H1 (cell line): Measurements from ENCODE around the gene JOSD2. TPM values are rescaled to one million over a fixed set of nuclear protein-coding genes. Genes with fewer than 3 reads are reported as not detected.

Experiments used
- CTCF ChIA-PET: fragments of 300-600 bp; sonication (Branson Sonifier 250); formaldehyde crosslinking; loops from one replicate; lab custom pipeline; 2021; ENCODE audit not compliant: partially characterized antibody; lab: Charles Lee
- POLR2A ChIA-PET: fragments of 300-600 bp; sonication (Branson Sonifier 250); formaldehyde crosslinking; loops from one replicate; lab custom pipeline; 2021; ENCODE audit warnings: inconsistent platforms; ENCODE audit not compliant: partially characterized antibody; lab: Charles Lee
- DNase-seq, 2 experiments: peaks; one replicate each; pipeline versions ENCODE4 v3.0.0 to v3.0.0-alpha.2; 2010 to 2022; ENCODE audit warnings: low spot score in 2 of 2, low read depth in 1 of 2, mixed read lengths in 1 of 2
- FAIRE-seq: peaks from 2 replicates; lab custom pipeline; 2011; peaks lifted over from hg19 to GRCh38; lab: Jason Lieb, UNC
- H2AFZ ChIP-seq: 2 replicates; pipeline ENCODE4 v1.8.1; 2012; ENCODE audit warnings: low read length, inconsistent platforms
- H2AK5ac ChIP-seq: 2 replicates; pipeline ENCODE4 v1.6.1; 2013; ENCODE audit warnings: low read depth, low read length
- H2BK120ac ChIP-seq: replicated peaks from 2 replicates; pipeline ENCODE3; 2013; ENCODE audit warnings: low read depth, low read length, inconsistent platforms
- H2BK12ac ChIP-seq: 2 replicates; pipeline ENCODE4 v1.6.1; 2013; ENCODE audit warnings: low read depth, low read length
- H2BK15ac ChIP-seq: 2 replicates; pipeline ENCODE4 v1.6.1; 2013; ENCODE audit warnings: low read length
- H2BK20ac ChIP-seq: 2 replicates; pipeline ENCODE4 v1.6.1; 2013; ENCODE audit warnings: low read length
- H2BK5ac ChIP-seq: 2 replicates; pipeline ENCODE4 v1.6.1; 2013; ENCODE audit warnings: low read depth, low read length
- H3K14ac ChIP-seq: 2 replicates; pipeline ENCODE4 v1.6.1; 2013; ENCODE audit warnings: inconsistent platforms; ENCODE audit not compliant: insufficient read length
- H3K18ac ChIP-seq: 2 replicates; pipeline ENCODE4 v1.6.1; 2013; ENCODE audit warnings: low read length; ENCODE audit errors: extremely low read depth
- H3K23ac ChIP-seq: 2 replicates; pipeline ENCODE4 v1.6.1; 2013; ENCODE audit warnings: inconsistent platforms; ENCODE audit not compliant: insufficient read length
- H3K23me2 ChIP-seq: 2 replicates; pipeline ENCODE4 v1.6.1; 2013; ENCODE audit warnings: low read depth, low read length
- H3K27ac ChIP-seq: 2 replicates; pipeline ENCODE4 v1.6.1; 2011; ENCODE audit warnings: low read depth, low read length, inconsistent platforms
- H3K27me3 ChIP-seq, 4 experiments: replicated peaks in 1 of 4; 1 replicate in 1 of 4; 2 replicates in 3 of 4; pipeline versions ENCODE4 v1.6.1 to v1.8.1; 2011 to 2013; ENCODE audit warnings: low read length in 3 of 4, mild to moderate bottlenecking in 3 of 4, inconsistent platforms in 2 of 4, mixed read lengths in 2 of 4, moderate library complexity in 1 of 4; ENCODE audit not compliant: control insufficient read depth in 3 of 4, insufficient read depth in 3 of 4; ENCODE audit errors: extremely low read depth in 1 of 4
- H3K36me3 ChIP-seq, 4 experiments: 2 replicates each; pipeline versions ENCODE4 v1.6.1 to v1.8.1; 2011 to 2013; ENCODE audit warnings: mild to moderate bottlenecking in 4 of 4, low read length in 3 of 4, moderate library complexity in 2 of 4, control low read depth in 1 of 4, inconsistent platforms in 1 of 4; ENCODE audit not compliant: insufficient read depth in 4 of 4, control insufficient read depth in 2 of 4
- H3K4ac ChIP-seq: replicated peaks from 2 replicates; pipeline ENCODE3; 2013; ENCODE audit warnings: low read length, low read depth, mixed read lengths, inconsistent platforms; ENCODE audit not compliant: insufficient read length
- H3K4me1 ChIP-seq, 4 experiments: replicated peaks in 1 of 4; 1 replicate in 1 of 4; 2 replicates in 3 of 4; pipeline versions ENCODE4 v1.6.1 to v1.8.1; 2011 to 2013; ENCODE audit warnings: low read length in 3 of 4, inconsistent platforms in 2 of 4, mixed read lengths in 1 of 4; ENCODE audit not compliant: insufficient read depth in 4 of 4, control insufficient read depth in 3 of 4
- H3K4me2 ChIP-seq, 2 experiments: 2 replicates each; pipeline versions ENCODE4 v1.6.1 to v1.8.1; 2011 to 2013; ENCODE audit warnings: low read depth in 2 of 2, low read length in 2 of 2, control low read depth in 1 of 2, inconsistent platforms in 1 of 2, mild to moderate bottlenecking in 1 of 2; ENCODE audit not compliant: insufficient read depth in 1 of 2
- H3K4me3 ChIP-seq, 4 experiments: fragments of 200-600, 300-600 bp in 1 of 4; sonication (generic), shearing (Covaris generic), sonication (Bioruptor Twin) in 1 of 4; 2 replicates each; pipeline versions ENCODE4 v1.5.1 to v1.8.1; 2011 to 2016; ENCODE audit warnings: low read length in 4 of 4, low read depth in 3 of 4, control low read depth in 2 of 4, inconsistent platforms in 2 of 4, mild to moderate bottlenecking in 2 of 4, mixed read lengths in 1 of 4, moderate library complexity in 1 of 4; ENCODE audit not compliant: insufficient read depth in 2 of 4; ENCODE audit errors: extremely low read depth in 1 of 4
- H3K56ac ChIP-seq: replicated peaks from 2 replicates; pipeline ENCODE3; 2013; ENCODE audit warnings: low read depth, mild to moderate bottlenecking, mixed read lengths, low read length, inconsistent platforms; ENCODE audit not compliant: insufficient read length
- H3K79me1 ChIP-seq: 2 replicates; pipeline ENCODE4 v1.6.1; 2013; ENCODE audit warnings: low read depth, low read length, control low read depth
- H3K79me2 ChIP-seq, 2 experiments: 2 replicates each; pipeline versions ENCODE4 v1.6.1 to v1.8.1; 2012 to 2013; ENCODE audit warnings: low read length in 2 of 2, mild to moderate bottlenecking in 2 of 2, inconsistent platforms in 1 of 2; ENCODE audit not compliant: insufficient read depth in 2 of 2, control insufficient read depth in 1 of 2
- H3K9ac ChIP-seq, 4 experiments: replicated peaks in 1 of 4; 1 replicate in 1 of 4; 2 replicates in 3 of 4; pipeline versions ENCODE4 v1.6.1 to v1.8.1; 2011 to 2013; ENCODE audit warnings: low read depth in 3 of 4, low read length in 3 of 4, control low read depth in 2 of 4, mild to moderate bottlenecking in 2 of 4, moderate library complexity in 2 of 4, inconsistent platforms in 1 of 4; ENCODE audit errors: extremely low read depth in 1 of 4
- H3K9me3 ChIP-seq, 2 experiments: 2 replicates each; pipeline versions ENCODE4 v1.6.1 to v1.8.1; 2012 to 2013; ENCODE audit warnings: mild to moderate bottlenecking in 2 of 2, moderate library complexity in 2 of 2, control low read depth in 1 of 2, inconsistent platforms in 1 of 2, low read depth in 1 of 2, low read length in 1 of 2, mixed read lengths in 1 of 2; ENCODE audit not compliant: insufficient read depth in 2 of 2
- H4K20me1 ChIP-seq, 2 experiments: replicated peaks in 1 of 2; 2 replicates each; pipeline versions ENCODE3 to v1.8.1; 2011 to 2013; ENCODE audit warnings: inconsistent platforms in 2 of 2, low read length in 2 of 2, mild to moderate bottlenecking in 1 of 2; ENCODE audit not compliant: insufficient read depth in 2 of 2, control insufficient read depth in 1 of 2
- H4K5ac ChIP-seq: 2 replicates; pipeline ENCODE4 v1.6.1; 2013; ENCODE audit warnings: low read length, low read depth, mixed read lengths, inconsistent platforms; ENCODE audit not compliant: insufficient read length
- H4K8ac ChIP-seq: 2 replicates; pipeline ENCODE4 v1.8.0; 2013; ENCODE audit warnings: mild to moderate bottlenecking, moderate library complexity, low read length, inconsistent platforms; ENCODE audit not compliant: insufficient read depth; ENCODE audit errors: extremely low read depth
- H4K91ac ChIP-seq: replicated peaks from 2 replicates; pipeline ENCODE3; 2013; ENCODE audit warnings: low read length, mixed read lengths, inconsistent platforms; ENCODE audit not compliant: insufficient read length
- EP300 ChIP-seq, 2 experiments: IDR thresholded peaks; 1 replicate in 1 of 2; 2 replicates in 1 of 2; pipeline ENCODE4 v1.6.1; 2011 to 2012; ENCODE audit warnings: low read depth in 2 of 2, low read length in 2 of 2, mild to moderate bottlenecking in 2 of 2, borderline replicate concordance in 1 of 2, inconsistent platforms in 1 of 2, moderate library complexity in 1 of 2
- EZH2 ChIP-seq: fragments of 200-600 bp; sonication (generic); IDR thresholded peaks from 2 replicates; pipeline ENCODE4 v1.7.1; 2012; ENCODE audit warnings: low read depth, mild to moderate bottlenecking, moderate library complexity, low read length, inconsistent platforms; ENCODE audit not compliant: severe bottlenecking
- GABPA ChIP-seq: IDR thresholded peaks from 2 replicates; pipeline ENCODE4 v1.6.1; 2011; ENCODE audit warnings: mild to moderate bottlenecking, low read length, moderate library complexity, borderline replicate concordance; ENCODE audit not compliant: insufficient read depth
- NRF1 ChIP-seq: IDR thresholded peaks from 2 replicates; pipeline ENCODE4 v1.6.1; 2011; ENCODE audit warnings: mild to moderate bottlenecking, low read depth, low read length, improper control_type of control experiment
- ZNF274 ChIP-seq: IDR thresholded peaks from 2 replicates; pipeline ENCODE4 v1.7.0; 2012; ENCODE audit warnings: low read length, borderline replicate concordance; ENCODE audit errors: extremely low read depth
- WGBS, 2 experiments: shearing (Covaris generic) in 1 of 2; methylation state at CpG; one replicate each; pipeline versions ENCODE4 v1.1.6 to v1.1.7; 2013 to 2015; ENCODE audit warnings: low lambda C conversion rate in 2 of 2, mixed read lengths in 2 of 2, inconsistent platforms in 1 of 2, low coverage in 1 of 2, missing lambda C conversion rate in 1 of 2; ENCODE audit not compliant: insufficient replicate concordance in 2 of 2, insufficient coverage in 1 of 2, insufficient read length in 1 of 2; ENCODE audit errors: extremely low coverage in 1 of 2, missing lambda C conversion rate in 1 of 2; 5-methylcytosine and 5-hydroxymethylcytosine counted together
- long read RNA-seq, 2 experiments: library from RNA in 1 of 2; library from capped mRNA in 1 of 2; stranded (forward); transcript quantifications; one replicate each; pipeline ENCODE4 v2.0.0, GENCODE V29; 2021; ENCODE audit warnings: inconsistent platforms in 1 of 2
- polyA minus RNA-seq, 3 experiments: library from RNA; depleted of rRNA, polyadenylated mRNA; stranded (reverse); fragments of >200 nt; gene quantifications; 1 replicate in 2 of 3; 2 replicates in 1 of 3; pipeline ENCODE4 v1.2.3, GENCODE V29; 2011
- polyA plus RNA-seq, 7 experiments: library from polyadenylated mRNA; depleted of rRNA in 3 of 7; stranded (reverse) in 5 of 7; unstranded in 2 of 7; fragments of >200 nt in 5 of 7; fragments of 200-250 nt in 2 of 7; gene quantifications; 1 replicate in 5 of 7; 2 replicates in 1 of 7; 4 replicates in 1 of 7; pipeline versions ENCODE4 v1.2.1 to v1.2.3, GENCODE V29; 2011 to 2013; ENCODE audit warnings: missing spikeins in 2 of 7, mixed read lengths in 2 of 7
- total RNA-seq: library from RNA; stranded (reverse); fragmentation: NEBNext Ultra II Directional; extraction: Animal tissue kit (Norgen Biotek cat#: 25700); gene quantifications from 2 replicates; pipeline ENCODE4 v1.2.1, GENCODE V29; 2021

JOSD2 gene, protein sequence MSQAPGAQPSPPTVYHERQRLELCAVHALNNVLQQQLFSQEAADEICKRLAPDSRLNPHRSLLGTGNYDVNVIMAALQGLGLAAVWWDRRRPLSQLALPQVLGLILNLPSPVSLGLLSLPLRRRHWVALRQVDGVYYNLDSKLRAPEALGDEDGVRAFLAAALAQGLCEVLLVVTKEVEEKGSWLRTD
- total RNA-seq (1.9 and 3.6 TPM in 2 replicates), polyA plus RNA-seq (2011; rRNA removed) (5.6 and 6.6 TPM in 2 replicates), polyA minus RNA-seq (2011; rRNA and poly(A)+ RNA removed) (0.22 and 0.24 TPM in 2 replicates)
- polyA plus RNA-seq (2011; cell fraction: cytosol; rRNA removed), result 5.1 TPM
- polyA plus RNA-seq (2011; cell fraction: nucleus; rRNA removed), result 3.1 TPM
- 3.2 to 5.8 TPM (median 4.1 TPM) in 4 replicates for polyA plus RNA-seq (2012, experiment 1 of 2)
- 6.1 TPM for polyA plus RNA-seq (2012, experiment 2 of 2)
- 1.4 TPM for polyA plus RNA-seq (2013, experiment 1 of 2)
- polyA plus RNA-seq (2013, experiment 2 of 2), result 2.0 TPM
- 3.0 TPM for polyA minus RNA-seq (2011; cell fraction: cytosol; rRNA and poly(A)+ RNA removed)
- polyA minus RNA-seq (2011; cell fraction: nucleus; rRNA and poly(A)+ RNA removed), result 3.1 TPM
- long read RNA-seq, experiment 1, partial matches to known transcripts, result 0 of 2 reads
- long read RNA-seq, experiment 1, other reads (novel, unspliced or antisense), result 1 of 2 reads
- long read RNA-seq, experiment 2, partial matches to known transcripts, result 0 of 1 reads
- long read RNA-seq, experiment 2, other reads (novel, unspliced or antisense), result 0 of 1 reads

DNA sequence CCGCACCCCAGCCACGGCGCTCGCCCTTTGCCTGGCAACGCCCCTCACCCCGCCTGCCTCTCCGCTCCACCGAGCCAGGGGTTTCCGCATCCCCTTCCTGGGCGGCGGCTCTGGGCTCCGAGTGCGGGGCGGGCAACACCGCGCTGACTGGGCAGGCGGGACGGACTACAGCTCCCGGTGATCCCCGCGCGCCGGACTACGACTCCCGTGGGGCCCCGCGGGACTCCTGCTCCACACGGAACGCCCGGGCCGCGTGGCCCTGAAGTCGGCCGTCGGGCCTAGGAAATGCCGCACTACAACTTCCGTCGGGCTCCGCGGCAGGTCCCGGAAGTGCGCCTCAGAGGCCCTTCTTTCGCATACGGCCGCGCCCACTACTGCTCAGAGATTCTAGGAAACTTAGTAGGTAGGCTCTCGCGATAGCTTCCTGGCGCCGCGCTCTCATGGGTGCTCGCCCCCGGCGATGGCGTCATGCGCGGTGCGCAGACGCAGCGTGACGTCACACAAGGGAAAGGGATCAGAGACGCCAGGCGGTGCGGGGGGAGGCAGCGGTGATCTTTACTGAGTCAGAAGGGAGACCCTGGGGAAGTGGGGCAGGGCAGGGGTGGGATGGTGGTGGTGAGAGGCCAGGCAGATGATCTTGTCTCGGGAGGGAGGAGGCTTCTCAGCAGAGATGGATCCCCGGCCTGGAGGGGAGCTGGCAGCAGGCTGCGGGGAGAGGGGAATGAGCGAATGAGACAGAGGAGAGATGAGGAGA is at the start of gene JOSD2:
Gene JOSD2 (minus strand): TSS at position 123 of the 754 bp plus-strand sequence. CDS start 760 bp downstream, outside the sequence.
- H3K9me3 ChIP-seq, result no peaks in the 10 kb centered on the region
- H2AK5ac ChIP-seq, result no peak within 1 kb of the TSS
- H2BK20ac ChIP-seq, result no peak within 1 kb of the TSS
- no peak within 1 kb of the TSS for H3K14ac ChIP-seq
- H3K27me3 ChIP-seq, result peaks cover 0 to 26% (median 15%) of the 10 kb centered on the region in 4 experiments; a peak in 6 of 7 replicates
- H3K4me2 ChIP-seq, result peak within 1 kb of the TSS; percentile 57 to 66
- no peak within 1 kb of the TSS for H4K5ac ChIP-seq
- H3K18ac ChIP-seq, result peak within 1 kb of the TSS; percentile 36; the same call in 1 of the 2 replicates
- CTCF ChIA-PET, result interaction anchor here (1.0 to 19.3 kb wide), 5 partner anchors 11 to 44 kb away, joined by 4 to 206 read pairs (median 13); no protein-coding TSS in a partner anchor
- no peak within 1 kb of the TSS for H2BK12ac ChIP-seq
- H3K36me3 ChIP-seq, result no peaks in the 10 kb centered on the region
- H3K23ac ChIP-seq, result no peak within 1 kb of the TSS
- H4K91ac ChIP-seq, result no peak within 1 kb of the TSS
- no peak within 1 kb of the TSS for H3K56ac ChIP-seq
- H2BK120ac ChIP-seq, result no peak within 1 kb of the TSS
- no peaks in the 10 kb centered on the region for H3K79me1 ChIP-seq
- FAIRE-seq (peak; percentile 83), DNase-seq (peak; percentile 91 to 94)
- peak within 1 kb of the TSS; percentile 75 for H4K8ac ChIP-seq
- WGBS, 2 experiments, result 4% methylated on average over 68 of the region's 69 CpGs; no CpG with 5 or more reads in 1 of the 2 experiments
- H2AFZ ChIP-seq, result no peak within 1 kb of the TSS
- no peak within 1 kb of the TSS for H2BK5ac ChIP-seq
- peak within 1 kb of the TSS in 3 of 4 experiments; percentile 35 to 48 (median 45); a peak in 4 of 7 replicates for H3K9ac ChIP-seq
- POLR2A ChIA-PET, result interaction anchor here (0.6 to 1.7 kb wide), 10 partner anchors 11 to 294 kb away, joined by 3 to 9 read pairs (median 4); no protein-coding TSS in a partner anchor
- H4K20me1 ChIP-seq, result peaks cover 1 to 3% of the 10 kb centered on the region in 2 experiments
- H3K4me3 ChIP-seq, result peak within 1 kb of the TSS; percentile 42 to 62 (median 56)
- H3K23me2 ChIP-seq, result no peaks in the 10 kb centered on the region; the same call in 1 of the 2 replicates
- H3K27ac ChIP-seq, result peak within 1 kb of the TSS; percentile 32; the same call in 1 of the 2 replicates
- H3K79me2 ChIP-seq, result no peaks in the 10 kb centered on the region
- peaks cover 0 to 6% (median 4%) of the 10 kb centered on the region in 4 experiments; a peak in 4 of 7 replicates for H3K4me1 ChIP-seq
- no peak within 1 kb of the TSS for H2BK15ac ChIP-seq
- H3K4ac ChIP-seq, result no peak within 1 kb of the TSS
- TF ChIP-seq GABPA (peak; percentile 85), EZH2 (no peak), ZNF274 (no peak), EP300 (IDR thresholded peaks at IDR 0.05; ENCODE audit: borderline replicate concordance in 1 of 2, low read depth in 2 of 2, low read length in 2 of 2) (no peak), NRF1 (no peak; the same call in 1 of the 2 replicates)
